IMR-90 (cell line): Measurements from ENCODE around the gene PLLP. TPM values are rescaled to one million over a fixed set of nuclear protein-coding genes. Genes with fewer than 3 reads are reported as not detected.
A peak's percentile ranks its signal among the peaks of the same experiment; 100 is the strongest.

Source experiments
- ATAC-seq: fragments of 200-7000 bp; cut with Tn5 transposase; 2 replicates; pipeline ENCODE4 v1.9.1; 2020; ENCODE audit warnings: low read depth, mild to moderate bottlenecking, moderate library complexity
- BruUV-seq: library from RNA; stranded (reverse); fragments of 400-500 nt; replicated peaks from 2 replicates; lab custom pipeline; 2021; lab: Mats Ljungman, UMichigan
- CTCF ChIA-PET: fragments of 300-600 bp; formaldehyde crosslinking; extraction: SDS; loops from one replicate; lab custom pipeline; 2021; ENCODE audit warnings: antibody characterized with exemption; lab: Yijun Ruan, JAX
- POLR2A ChIA-PET: fragments of 300-600 bp; sonication (Branson Sonifier 250); formaldehyde crosslinking; loops from one replicate; lab custom pipeline; 2022; ENCODE audit warnings: antibody characterized with exemption; ENCODE audit not compliant: unreplicated experiment; lab: Charles Lee
- DNase-seq: peaks from one replicate; pipeline ENCODE4 v3.0.0; 2013
- H2AFZ ChIP-seq: replicated peaks from 2 replicates; pipeline ENCODE3; 2013; ENCODE audit warnings: low read length, mild to moderate bottlenecking; ENCODE audit not compliant: poor library complexity
- H2AK5ac ChIP-seq: 2 replicates; pipeline ENCODE4 v1.6.1; 2013; ENCODE audit warnings: low read depth, low read length, inconsistent platforms
- H2AK9ac ChIP-seq: replicated peaks from 2 replicates; pipeline ENCODE3; 2013; ENCODE audit warnings: mild to moderate bottlenecking, low read depth, low read length, moderate library complexity; ENCODE audit not compliant: poor library complexity
- H2BK120ac ChIP-seq: 2 replicates; pipeline ENCODE4 v1.6.1; 2013; ENCODE audit warnings: low read depth, low read length, inconsistent platforms
- H2BK15ac ChIP-seq: 3 replicates; pipeline ENCODE4 v1.6.1; 2013; ENCODE audit warnings: low read depth, low read length, inconsistent platforms
- H2BK20ac ChIP-seq: 2 replicates; pipeline ENCODE4 v1.6.1; 2013; ENCODE audit warnings: low read depth, mild to moderate bottlenecking, inconsistent platforms, low read length, moderate library complexity
- H2BK5ac ChIP-seq: 2 replicates; pipeline ENCODE4 v1.6.1; 2013; ENCODE audit warnings: mild to moderate bottlenecking, low read depth, low read length, inconsistent platforms; ENCODE audit not compliant: poor library complexity, severe bottlenecking
- H3K14ac ChIP-seq: replicated peaks from 2 replicates; pipeline ENCODE4 v1.6.1; 2013; ENCODE audit warnings: low read depth, low read length, inconsistent platforms
- H3K18ac ChIP-seq: 2 replicates; pipeline ENCODE4 v1.6.1; 2013; ENCODE audit warnings: low read depth, low read length, control low read depth
- H3K23ac ChIP-seq: 2 replicates; pipeline ENCODE4 v1.6.1; 2013; ENCODE audit warnings: low read depth, low read length, inconsistent platforms
- H3K27ac ChIP-seq: 2 replicates; pipeline ENCODE4 v1.5.1; 2013; ENCODE audit warnings: mild to moderate bottlenecking, control low read depth, low read length; ENCODE audit not compliant: insufficient read depth
- H3K27me3 ChIP-seq: 2 replicates; pipeline ENCODE4 v1.6.1; 2013; ENCODE audit warnings: low read length; ENCODE audit not compliant: control insufficient read depth, insufficient read depth
- H3K36me3 ChIP-seq: 2 replicates; pipeline ENCODE4 v1.6.1; 2013; ENCODE audit warnings: low read length, mixed read lengths; ENCODE audit not compliant: control insufficient read depth, insufficient read depth
- H3K4ac ChIP-seq: 2 replicates; pipeline ENCODE4 v1.6.1; 2013; ENCODE audit warnings: low read depth, low read length, inconsistent platforms
- H3K4me1 ChIP-seq: 2 replicates; pipeline ENCODE4 v1.6.1; 2013; ENCODE audit warnings: low read length, mixed read lengths; ENCODE audit not compliant: control insufficient read depth, insufficient read depth
- H3K4me2 ChIP-seq: 2 replicates; pipeline ENCODE4 v1.6.1; 2013; ENCODE audit warnings: low read depth, mild to moderate bottlenecking, control low read depth, low read length, moderate library complexity
- H3K4me3 ChIP-seq: 2 replicates; pipeline ENCODE4 v1.5.1; 2013; ENCODE audit warnings: low read depth, mild to moderate bottlenecking, control low read depth, low read length, moderate library complexity; ENCODE audit not compliant: insufficient read depth
- H3K56ac ChIP-seq: 2 replicates; pipeline ENCODE4 v1.6.1; 2013; ENCODE audit warnings: low read length, inconsistent platforms; ENCODE audit not compliant: insufficient read depth; ENCODE audit errors: extremely low read depth
- H3K79me1 ChIP-seq, 2 experiments: 2 replicates each; pipeline ENCODE4 v1.6.1; 2013; ENCODE audit warnings: low read length in 2 of 2, inconsistent platforms in 1 of 2, low read depth in 1 of 2
- H3K9ac ChIP-seq: 2 replicates; pipeline ENCODE4 v1.6.1; 2013; ENCODE audit warnings: low read depth, low read length, control low read depth
- H3K9me1 ChIP-seq: 2 replicates; pipeline ENCODE4 v1.6.1; 2013; ENCODE audit warnings: low read length, inconsistent platforms; ENCODE audit not compliant: insufficient read depth
- H3K9me3 ChIP-seq: 2 replicates; pipeline ENCODE4 v1.6.1; 2013; ENCODE audit warnings: low read length; ENCODE audit not compliant: control insufficient read depth, insufficient read depth
- H4K20me1 ChIP-seq: 2 replicates; pipeline ENCODE4 v1.6.1; 2013; ENCODE audit warnings: low read length, inconsistent platforms; ENCODE audit not compliant: insufficient read depth
- H4K5ac ChIP-seq: 2 replicates; pipeline ENCODE4 v1.6.1; 2013; ENCODE audit warnings: mild to moderate bottlenecking, low read depth, low read length, control low read depth
- H4K8ac ChIP-seq, 2 experiments: 2 replicates each; pipeline ENCODE4 v1.6.1; 2013; ENCODE audit warnings: low read depth in 2 of 2, low read length in 2 of 2, control low read depth in 1 of 2, inconsistent platforms in 1 of 2
- H4K91ac ChIP-seq: 2 replicates; pipeline ENCODE4 v1.6.1; 2013; ENCODE audit warnings: low read depth, low read length, inconsistent platforms; ENCODE audit not compliant: insufficient read depth
- BHLHE40 ChIP-seq: fragments of 150-350 bp; IDR thresholded peaks from 2 replicates; pipeline ENCODE4 v1.6.1; 2016; ENCODE audit warnings: mild to moderate bottlenecking, low read depth, low read length
- CEBPB ChIP-seq: IDR thresholded peaks from 2 replicates; pipeline ENCODE4 v1.6.1; 2012; ENCODE audit warnings: low read depth, low read length, improper control_type of control experiment
- CHD1 ChIP-seq: IDR thresholded peaks from 2 replicates; pipeline ENCODE4 v1.6.1; 2012; ENCODE audit warnings: low read depth, low read length, improper control_type of control experiment
- CTCF ChIP-seq: conservative IDR thresholded peaks from 2 replicates; pipeline ENCODE4 v1.5.1; 2012; ENCODE audit warnings: mild to moderate bottlenecking, low read depth, low read length, improper control_type of control experiment
- ELK1 ChIP-seq: fragments of 150-350 bp; IDR thresholded peaks from 2 replicates; pipeline ENCODE4 v1.6.1; 2016; ENCODE audit warnings: low read depth, mild to moderate bottlenecking, low read length, moderate library complexity, borderline replicate concordance
- FOS ChIP-seq: fragments of 150-350 bp; IDR thresholded peaks from 2 replicates; pipeline ENCODE4 v1.6.1; 2016; ENCODE audit warnings: low read depth, low read length
- MAFK ChIP-seq: IDR thresholded peaks from 2 replicates; pipeline ENCODE4 v1.6.1; 2012; ENCODE audit warnings: low read depth, low read length, improper control_type of control experiment
- MAZ ChIP-seq: IDR thresholded peaks from 2 replicates; pipeline ENCODE4 v1.6.1; 2012; ENCODE audit warnings: low read depth, mild to moderate bottlenecking, low read length, improper control_type of control experiment, moderate library complexity, borderline replicate concordance
- MXI1 ChIP-seq: IDR thresholded peaks from 2 replicates; pipeline ENCODE4 v1.6.1; 2012; ENCODE audit warnings: low read depth, mild to moderate bottlenecking, low read length, moderate library complexity, borderline replicate concordance
- NFE2L2 ChIP-seq: fragments of 150-350 bp; IDR thresholded peaks from 2 replicates; pipeline ENCODE4 v1.6.1; 2016; ENCODE audit warnings: low read depth, mild to moderate bottlenecking, low read length
- POLR2A ChIP-seq: IDR thresholded peaks from 2 replicates; pipeline ENCODE4 v1.6.1; 2012; ENCODE audit warnings: mild to moderate bottlenecking, low read depth, low read length
- RAD21 ChIP-seq: IDR thresholded peaks from 2 replicates; pipeline ENCODE4 v1.6.1; 2012; ENCODE audit warnings: low read length, improper control_type of control experiment
- RCOR1 ChIP-seq: IDR thresholded peaks from 2 replicates; pipeline ENCODE4 v1.6.1; 2012; ENCODE audit warnings: mild to moderate bottlenecking, low read length, improper control_type of control experiment; ENCODE audit not compliant: insufficient replicate concordance
- RFX5 ChIP-seq: IDR thresholded peaks from 2 replicates; pipeline ENCODE4 v1.8.0; 2012; ENCODE audit warnings: low read depth, mild to moderate bottlenecking, low read length, moderate library complexity
- SMC3 ChIP-seq: fragments of 150-350 bp; IDR thresholded peaks from 2 replicates; pipeline ENCODE4 v1.6.1; 2016; ENCODE audit warnings: low read depth, mild to moderate bottlenecking, antibody characterized with exemption, low read length, moderate library complexity
- USF2 ChIP-seq: fragments of 150-350 bp; IDR thresholded peaks from 2 replicates; pipeline ENCODE4 v1.6.1; 2017; ENCODE audit warnings: mild to moderate bottlenecking, antibody characterized with exemption, low read length, low read depth
- WGBS, 2 experiments: methylation state at CpG; one replicate each; pipeline versions ENCODE4 v1.1.5 to v1.1.7; 2013; ENCODE audit warnings: missing lambda C conversion rate in 2 of 2; ENCODE audit not compliant: insufficient read length in 1 of 2; ENCODE audit errors: extremely low coverage in 2 of 2; 5-methylcytosine and 5-hydroxymethylcytosine counted together
- dilution Hi-C: fragments of 300-500 bp; cut with HindIII; formaldehyde crosslinking; loops from one replicate; pipeline ENCODE4 v1.14.3; 2018; ENCODE audit warnings: low sequenced_read_pairs; ENCODE audit not compliant: unreplicated experiment
- in situ Hi-C: fragments of 300-500 bp; cut with MboI; formaldehyde crosslinking; loops from 3 replicates; pipeline ENCODE4 v1.14.3; 2019; ENCODE audit warnings: low sequenced_read_pairs, inconsistent platforms, mixed read lengths
- intact Hi-C: fragments of 100-400 bp; cut with micrococcal nuclease; formaldehyde crosslinking; loops from 2 replicates; pipeline ENCODE4 v1.10.0; 2022
- polyA plus RNA-seq, 3 experiments: library from polyadenylated mRNA; depleted of rRNA; stranded (reverse); fragments of >200 nt; gene quantifications; 2 replicates each; pipeline ENCODE4 v1.2.3, GENCODE V29; 2012; ENCODE audit warnings: low replicate concordance in 1 of 3
- total RNA-seq: library from RNA; depleted of rRNA; stranded (reverse); fragments of >200 nt; gene quantifications from 2 replicates; pipeline ENCODE4 v1.2.3, GENCODE V29; 2012

Gene PLLP
- total and polyA plus RNA-seq, 2 of the 4 experiments (the other 2 are of a cell fraction) = 0.05 TPM; not detected in 1

GRCh38 chr16:57284952-57285363 is 486 bp upstream of the PLLP start:
- peak overlapping the region; percentile 46 for H3K4me3 ChIP-seq
- CTCF ChIA-PET = no interaction called here
- no peak overlapping the region for H3K9ac ChIP-seq

More at GRCh38 chr16:57284952-57285363, 486 bp upstream of the PLLP start:
- Histone ChIP-seq H3K4me2 (peak overlapping the region; percentile 29; the same call in 1 of the 2 replicates), H4K5ac (no peak overlapping the region), H3K27ac (no peak overlapping the region), H3K9me3 (no peaks in the 10 kb centered on the region), H3K79me1 (no peaks in the 10 kb centered on the region), H3K4me1 (peaks cover 2% of the 10 kb centered on the region; the same call in 1 of the 2 replicates), H3K36me3 (no peaks in the 10 kb centered on the region), H4K20me1 (peaks cover 3% of the 10 kb centered on the region; the same call in 1 of the 2 replicates), H4K8ac (no peak overlapping the region), H2AFZ (peak overlapping the region; percentile 78), H3K27me3 (peaks cover 52% of the 10 kb centered on the region), H3K56ac (no peak overlapping the region), H3K9me1 (no peaks in the 10 kb centered on the region), H2BK120ac (no peak overlapping the region), H3K23ac (no peak overlapping the region), H3K4ac (no peak overlapping the region), H2BK15ac (no peak overlapping the region), H2AK5ac (no peak overlapping the region), H2BK20ac (no peak overlapping the region), H2BK5ac (no peak overlapping the region), H4K91ac (no peak overlapping the region), H3K14ac (no peak overlapping the region), H3K18ac (no peak overlapping the region), H2AK9ac (peak overlapping the region; percentile 87)
- DNase-seq (no peak), ATAC-seq (no peak)
- dilution Hi-C loops (no loop called here), in situ Hi-C loops (no loop called here), intact Hi-C loops (no loop called here)
- no TSS peak for BruUV-seq
- POLR2A ChIA-PET = no interaction called here
- WGBS, 2 experiments = no CpG with 5 or more reads among the region's 22 CpGs
- no peak for TF ChIP-seq CTCF
- TF ChIP-seq USF2 = no peak
- TF ChIP-seq ELK1 = no peak
- TF ChIP-seq MAZ = no peak
- TF ChIP-seq FOS = no peak
- TF ChIP-seq BHLHE40 = no peak
- no peak for TF ChIP-seq SMC3
- no peak for TF ChIP-seq NFE2L2
- no peak for TF ChIP-seq MXI1
- TF ChIP-seq MAFK = no peak
- TF ChIP-seq CHD1 = no peak
- TF ChIP-seq RCOR1 = no peak
- TF ChIP-seq POLR2A = no peak
- no peak for TF ChIP-seq RAD21
- no peak for TF ChIP-seq CEBPB
- no peak for TF ChIP-seq RFX5
